NCI-H2227 (cell line): ENCODE data around the gene SRPRA.
"Not testable (repeated sequence)": the region's sequence is repeated elsewhere in the genome, so short reads cannot be mapped to it uniquely, and the experiment has no call there.

Source experiments
- DNase-seq: peaks from one replicate; lab custom pipeline; 2025; ENCODE audit not compliant: unreplicated experiment; lab: John Stamatoyannopoulos, UW

Gene SRPRA

GRCh38 chr11:126268708-126269579 lies at the start of gene SRPRA, which contains the start of gene FOXRED1:
Gene SRPRA (minus strand): TSS chr11:126268895. CDS start chr11:126268804, 91 bp downstream.
Gene FOXRED1 (plus strand): TSS chr11:126269154. CDS start chr11:126269207, 53 bp downstream.
- DNase-seq = peak; percentile 98

- peak; percentile 55 for DNase-seq
Observed at GRCh38 chr11:126317756-126318573, 49.3 kb upstream of the SRPRA start.

GRCh38 chr11:126317432-126317755 lies 48.7 kb upstream of the SRPRA start:
- no peak for DNase-seq

- no peak for DNase-seq
Observed at GRCh38 chr11:126313826-126314225, 45.1 kb upstream of the SRPRA start.

GRCh38 chr11:126312961-126313360 lies 44.3 kb upstream of the SRPRA start:
- DNase-seq = no peak

GRCh38 chr11:126311401-126312291 lies 43.0 kb upstream of the SRPRA start:
- no peak for DNase-seq

GRCh38 chr11:126310992-126311310 lies 42.3 kb upstream of the SRPRA start:
- no peak for DNase-seq

GRCh38 chr11:126310200-126310991 lies 41.7 kb upstream of the SRPRA start:
- DNase-seq = peak; percentile 68

- DNase-seq = not testable (repeated sequence)
Observed at GRCh38 chr11:126308771-126309170, 40.1 kb upstream of the SRPRA start.

- no peak for DNase-seq
Observed at GRCh38 chr11:126308271-126308671, 39.6 kb upstream of the SRPRA start.

GRCh38 chr11:126307706-126308105 lies 39.0 kb upstream of the SRPRA start:
- DNase-seq = peak; percentile 56

- no peak for DNase-seq
Observed at GRCh38 chr11:126305699-126306098, 37.0 kb upstream of the SRPRA start.

GRCh38 chr11:126304457-126305075 lies 35.9 kb upstream of the SRPRA start:
- DNase-seq = peak; percentile 38

- DNase-seq = peak; percentile 85
Observed at GRCh38 chr11:126303623-126304456, 35.1 kb upstream of the SRPRA start, which contains the start of gene DCPS. Gene DCPS (plus strand): TSS chr11:126304060. CDS start chr11:126304081, 21 bp downstream.

GRCh38 chr11:126297004-126297403 lies 28.3 kb upstream of the SRPRA start:
- DNase-seq = no peak

- no peak for DNase-seq
Observed at GRCh38 chr11:126293726-126294125, 25.0 kb upstream of the SRPRA start.

GRCh38 chr11:126290887-126291286 lies 22.2 kb upstream of the SRPRA start:
- DNase-seq = no peak

- DNase-seq = no peak
Observed at GRCh38 chr11:126288237-126288636, 19.5 kb upstream of the SRPRA start.

- DNase-seq = no peak
Observed at GRCh38 chr11:126284829-126285228, 16.1 kb upstream of the SRPRA start.
